Lung microvascular endothelial cell (primary cell): ENCODE data around the gene SEC11C. TPM values are rescaled to one million over a fixed set of nuclear protein-coding genes. Genes with fewer than 3 reads are reported as not detected.
"Not testable (repeated sequence)": the region's sequence is repeated elsewhere in the genome, so short reads cannot be mapped to it uniquely, and the experiment has no call there.

Experiments used
- DNase-seq, 2 donors: peaks; one replicate each; pipeline versions ENCODE4 v3.0.0 to v3.0.0-alpha.2; 2010; ENCODE audit warnings: low read depth in 2 of 2
- total RNA-seq: library from RNA; depleted of rRNA; stranded (reverse); fragments of >200 nt; gene quantifications from 2 replicates; pipeline ENCODE4 v1.2.1, GENCODE V29; 2014

SEC11C gene
- total RNA-seq: 18.5 and 21.4 TPM in 2 replicates

DNA sequence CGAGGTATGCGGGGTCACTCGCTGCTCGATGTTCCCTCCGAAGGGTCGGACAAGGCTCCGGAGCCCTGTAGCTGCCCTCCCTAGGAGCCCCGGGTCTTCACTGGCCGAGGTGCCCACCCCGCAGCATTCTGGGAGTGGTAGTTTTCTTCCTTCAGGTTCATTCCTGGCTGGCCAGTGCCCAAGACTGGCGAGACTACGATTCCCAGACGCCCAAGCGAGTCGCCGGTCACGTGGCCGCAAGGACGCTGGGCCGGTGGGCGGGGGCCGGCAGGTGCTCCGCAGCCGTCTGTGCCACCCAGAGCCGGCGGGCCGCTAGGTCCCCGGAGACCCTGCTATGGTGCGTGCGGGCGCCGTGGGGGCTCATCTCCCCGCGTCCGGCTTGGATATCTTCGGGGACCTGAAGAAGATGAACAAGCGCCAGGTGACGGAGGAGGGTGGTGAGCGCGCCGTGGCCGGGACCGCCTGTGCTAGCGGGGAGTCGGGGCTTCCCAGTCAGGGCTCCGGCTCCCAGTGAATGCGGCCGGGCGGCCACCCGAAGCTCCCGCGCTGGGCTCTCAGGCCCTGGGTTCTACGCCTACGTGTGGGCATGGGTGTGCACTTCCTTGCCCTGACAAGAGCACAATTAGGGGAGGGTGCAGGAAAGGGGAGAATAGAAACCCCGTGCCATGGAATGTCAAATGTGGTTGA is at the start of gene SEC11C:
TSS of gene SEC11C (plus strand) at position 270 of the 687 bp plus-strand sequence. CDS start at position 335, 65 bp downstream.
- DNase-seq: peak; percentile 96 to 98

DNA sequence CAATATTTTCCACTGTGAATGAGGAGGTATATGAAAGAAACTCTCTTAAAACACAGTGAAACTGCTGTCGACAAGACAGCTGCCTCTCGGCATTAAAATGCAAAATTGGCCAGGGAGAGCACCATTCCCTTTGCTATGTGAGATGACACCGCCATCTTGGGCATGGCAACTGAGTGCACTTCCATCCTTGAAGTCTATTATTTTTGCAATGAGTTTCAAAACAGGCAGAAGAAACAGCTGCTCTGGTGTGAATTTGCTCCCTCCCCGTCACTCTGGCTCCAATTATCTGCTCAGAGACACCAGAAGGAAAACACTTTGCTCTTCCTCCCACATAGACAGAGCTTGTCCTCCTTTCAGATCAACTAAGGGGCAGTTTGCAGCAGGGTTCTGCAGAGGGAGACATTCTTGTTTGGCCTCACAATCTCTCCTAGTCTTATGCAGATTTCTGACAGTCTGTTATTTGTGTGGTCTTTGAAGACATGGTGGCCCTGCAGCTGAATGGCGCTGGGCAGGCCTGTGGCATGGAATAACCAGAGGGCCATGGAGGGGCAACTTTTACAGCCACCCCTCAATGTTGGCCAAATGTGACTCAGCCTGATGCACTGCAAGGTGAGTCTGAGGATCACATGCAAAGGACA is 48.6 kb upstream of the SEC11C start:
- DNase-seq: no peak

DNA sequence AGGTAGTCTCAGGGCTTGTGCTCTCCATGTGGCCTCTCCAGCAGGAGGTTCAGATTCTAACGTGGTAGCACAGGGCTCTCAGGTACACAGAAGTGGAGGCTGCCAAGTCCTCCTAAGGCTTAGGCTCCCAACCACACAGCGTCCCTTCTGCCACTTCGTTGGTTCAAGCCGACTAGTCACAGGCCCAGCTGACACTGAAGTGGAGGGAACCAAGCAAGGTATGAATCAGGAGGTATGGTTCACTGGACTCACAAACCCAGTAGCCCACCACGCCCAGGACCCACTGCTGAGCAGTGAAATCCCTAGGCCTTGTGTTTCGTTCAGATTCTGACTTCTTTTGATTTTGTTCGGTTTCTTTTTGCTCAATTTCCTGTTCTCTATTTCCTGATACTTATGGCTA is 46.0 kb upstream of the SEC11C start:
- DNase-seq: no peak

DNA sequence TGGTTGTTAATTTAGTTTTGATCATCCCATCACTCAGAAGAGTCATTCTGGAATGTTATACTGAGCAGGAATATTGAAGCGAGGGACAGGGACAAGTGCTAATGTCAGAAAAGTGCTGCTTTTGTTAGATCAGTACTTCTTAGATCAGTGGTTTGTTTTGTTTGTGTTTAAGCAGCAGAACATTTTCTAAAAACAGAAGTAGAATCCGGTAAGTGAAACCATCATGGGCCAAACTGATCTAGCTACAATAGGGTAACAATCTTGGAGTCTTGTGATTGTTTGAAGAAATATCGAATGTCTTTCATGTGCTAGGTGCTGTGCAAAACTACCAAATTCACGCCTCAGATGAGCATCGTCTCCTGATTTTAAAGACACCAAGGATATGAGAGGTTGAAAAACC is 45.1 kb upstream of the SEC11C start:
- no peak for DNase-seq

DNA sequence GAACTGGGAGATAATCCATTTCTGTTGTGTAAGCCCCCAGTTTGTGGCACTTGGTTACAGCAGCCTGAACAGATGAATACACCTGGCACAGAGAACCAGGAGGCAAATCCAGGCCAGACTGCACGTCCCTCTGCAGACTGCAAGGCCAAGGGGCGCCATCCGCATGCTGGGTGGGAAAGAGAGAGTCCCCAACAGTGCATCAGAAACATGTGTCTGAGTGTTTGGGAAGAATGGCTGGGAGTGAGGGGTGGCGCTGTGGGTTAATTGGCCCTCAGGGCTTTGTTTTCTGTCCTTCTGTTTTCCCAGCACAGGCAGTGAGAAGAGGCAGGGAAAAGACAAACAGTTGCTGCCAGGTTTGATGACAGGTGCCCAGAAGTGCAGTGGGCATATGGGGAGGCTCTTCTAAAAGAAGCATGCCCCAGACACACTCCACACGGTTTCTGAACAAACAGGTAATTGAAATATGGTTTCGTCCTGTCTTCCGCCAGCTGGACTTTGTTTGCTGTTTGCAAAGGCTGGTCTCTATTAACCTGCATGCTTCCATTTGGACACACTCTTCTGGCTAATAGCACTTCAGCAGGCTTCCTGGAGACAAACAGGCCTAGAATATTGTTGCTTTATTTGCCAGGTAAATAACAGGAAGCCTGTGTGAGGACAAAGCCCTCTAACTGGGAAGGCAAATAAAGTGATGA is 43.4 kb upstream of the SEC11C start:
- DNase-seq: no peak

DNA sequence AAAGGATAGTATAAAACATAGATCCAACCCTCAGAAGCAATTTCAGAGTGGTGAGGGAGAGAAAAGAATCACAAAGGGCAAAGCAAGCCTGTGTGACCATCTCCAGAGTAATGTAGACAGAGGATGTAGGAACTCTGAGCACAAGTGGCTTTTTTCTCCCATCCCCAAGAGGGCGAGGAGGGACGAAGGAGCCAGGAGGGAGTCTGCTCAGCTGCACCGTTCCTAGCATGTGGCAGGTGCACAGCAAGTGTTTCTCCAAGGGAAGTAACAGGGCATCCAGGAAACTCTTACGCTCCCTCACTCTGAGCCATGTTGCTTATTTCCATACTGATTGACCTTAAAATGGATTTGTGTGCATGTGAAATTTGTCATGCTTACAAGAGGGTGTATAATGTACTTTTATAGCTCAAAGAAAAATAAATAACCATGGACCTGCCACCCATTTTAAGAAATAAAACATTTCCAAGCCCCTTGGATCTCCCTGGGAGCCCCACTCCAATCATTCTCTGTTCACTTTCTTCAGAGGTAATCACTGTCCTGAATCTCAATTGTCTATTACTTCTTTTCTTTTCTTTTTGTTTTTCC is 37.8 kb upstream of the SEC11C start:
- no peak for DNase-seq

DNA sequence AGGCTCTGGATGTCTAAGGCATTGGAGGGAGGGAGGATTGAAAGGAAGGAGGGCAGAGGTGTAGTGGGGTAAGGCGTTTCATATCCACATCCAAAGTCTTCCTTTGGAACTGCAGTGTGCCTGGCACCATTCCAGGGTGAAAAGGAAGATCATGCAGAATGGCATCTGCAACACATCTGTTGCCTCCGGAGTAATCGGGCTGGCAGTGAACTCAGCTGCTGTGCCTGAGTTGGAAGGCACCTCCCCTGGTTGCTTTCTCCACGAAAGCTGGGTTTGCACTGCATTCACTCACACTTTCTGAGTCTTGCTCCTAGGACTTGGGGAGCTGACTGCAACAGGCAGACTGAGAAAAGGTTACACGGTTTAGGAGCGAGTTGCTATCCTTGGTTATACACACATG is 30.3 kb upstream of the SEC11C start:
- no peak for DNase-seq

DNA sequence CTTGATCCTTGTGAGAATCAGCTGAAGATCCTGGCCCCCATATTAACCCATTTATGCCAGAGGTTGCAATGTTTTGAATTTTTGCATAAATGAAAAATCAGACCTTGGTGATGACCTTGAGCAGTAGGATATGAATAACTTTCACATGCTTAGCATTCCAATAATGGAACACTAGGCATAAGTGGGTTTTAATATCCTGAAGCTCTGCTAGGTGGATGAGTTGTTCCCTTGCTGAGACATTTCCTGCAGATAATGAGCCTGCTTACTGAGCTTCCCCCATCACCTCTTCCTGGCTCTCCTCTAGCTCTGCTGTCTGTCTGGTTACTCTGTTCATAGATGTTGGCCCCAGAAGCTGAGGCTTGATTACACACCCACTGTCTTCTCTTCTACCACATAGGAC is 25.5 kb upstream of the SEC11C start:
- peak in 1 of 2 donors; percentile 1 for DNase-seq

DNA sequence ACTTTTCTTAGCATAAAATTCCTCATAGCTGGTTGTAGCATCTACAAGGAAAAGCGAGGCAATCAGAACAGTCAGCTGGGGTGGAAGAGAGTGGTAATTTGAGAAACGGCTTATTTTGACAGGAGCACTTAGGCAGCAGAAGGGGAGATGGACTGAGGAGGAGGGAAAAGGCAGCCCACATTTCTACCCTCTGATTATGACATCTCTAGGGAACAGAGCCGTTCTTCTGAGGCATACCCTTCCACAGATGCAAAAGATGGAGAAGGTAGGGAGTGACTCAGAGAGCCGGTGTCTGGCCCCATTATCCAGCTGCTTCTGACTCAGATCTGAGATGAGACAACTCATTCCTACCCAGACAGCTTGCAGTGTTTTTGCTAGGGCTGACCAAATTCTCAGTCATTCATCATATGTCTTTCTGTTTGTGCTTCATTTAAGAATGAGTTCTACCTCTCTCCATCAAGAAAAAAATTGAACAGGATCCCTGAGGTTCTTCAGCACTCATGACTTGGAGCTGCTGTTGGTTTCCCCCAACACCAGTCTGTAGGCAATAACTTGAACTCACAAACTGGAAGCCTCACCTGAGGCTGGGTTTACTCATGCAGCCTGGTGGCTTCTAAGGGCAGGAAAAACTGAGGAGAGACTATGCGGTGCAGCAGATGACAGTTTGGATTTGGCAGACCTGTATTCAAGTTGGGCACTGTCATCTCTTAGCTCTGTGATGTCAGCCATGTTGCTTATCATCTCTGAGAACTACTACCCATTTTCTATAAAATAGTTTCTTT is 15.9 kb upstream of the SEC11C start:
- DNase-seq: peak in 1 of 2 donors; percentile 66

DNA sequence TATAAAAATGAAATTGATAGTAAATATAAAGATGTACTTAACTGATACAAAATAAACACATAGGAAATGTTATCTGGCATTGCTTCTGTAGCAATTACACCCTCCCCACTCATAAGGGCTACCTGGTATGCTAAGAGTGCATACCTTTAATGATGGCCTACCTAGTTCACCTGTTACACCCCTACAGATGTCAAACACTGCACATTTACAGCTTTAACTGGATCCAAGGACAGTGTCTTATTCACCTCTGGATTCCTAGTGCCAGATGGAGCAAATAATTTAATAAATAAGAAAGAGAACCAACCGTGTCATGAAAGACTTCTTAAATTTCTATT is 15.3 kb upstream of the SEC11C start:
- DNase-seq: no peak

DNA sequence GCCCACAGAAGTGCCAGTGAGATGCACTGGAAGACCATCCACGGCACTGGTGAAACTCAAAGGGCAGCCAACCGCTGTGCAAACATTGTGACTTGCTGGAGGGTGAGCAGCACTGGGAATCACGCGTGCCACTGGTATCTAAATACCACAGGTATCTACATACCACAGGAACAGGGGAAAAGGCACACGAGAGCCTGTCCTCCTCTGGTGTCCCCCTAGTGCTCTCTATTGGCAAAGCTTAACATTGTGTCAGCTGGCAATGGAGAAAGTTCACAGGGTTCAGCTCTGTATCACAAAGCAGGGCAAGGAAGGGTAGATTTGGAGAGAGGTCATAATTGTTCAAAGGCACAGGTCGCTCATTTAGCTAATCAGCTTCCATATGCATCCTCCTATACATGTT is 12.6 kb upstream of the SEC11C start:
- DNase-seq: no peak

DNA sequence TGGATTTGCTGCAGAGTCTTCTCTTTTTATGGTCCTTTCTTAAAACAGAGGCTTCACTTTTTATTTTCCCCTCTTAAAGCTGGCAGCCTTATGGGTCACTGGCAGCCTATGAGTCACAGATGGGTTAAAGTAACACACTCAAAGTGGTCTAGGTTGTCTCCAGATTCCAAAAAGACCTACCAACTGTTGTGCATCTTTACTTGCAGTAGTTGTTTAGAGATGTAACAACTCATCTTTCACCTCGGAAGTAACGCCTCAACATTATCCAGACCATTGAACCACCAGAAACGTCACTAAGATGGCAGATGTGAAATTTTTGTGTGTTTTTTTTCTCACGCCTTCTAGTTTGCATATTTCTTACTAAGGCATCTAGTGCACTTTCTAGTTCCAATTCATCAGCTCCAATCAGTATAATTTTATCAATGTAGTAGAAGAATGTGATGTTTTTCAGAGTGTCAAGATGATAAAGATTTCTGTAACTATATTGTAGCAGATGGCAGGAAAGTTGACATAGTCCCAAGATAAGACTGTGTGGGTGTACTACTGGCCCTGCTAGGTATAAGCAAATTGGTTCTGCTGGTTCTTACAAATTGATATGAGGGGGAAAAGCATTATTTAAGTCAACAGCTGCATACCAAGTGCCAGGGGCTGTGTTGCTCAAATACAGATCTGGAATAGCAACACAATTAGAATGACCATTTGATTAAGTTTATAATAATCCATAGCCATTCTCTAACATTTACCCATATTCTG is 9.6 kb upstream of the SEC11C start:
- DNase-seq: no peak

DNA sequence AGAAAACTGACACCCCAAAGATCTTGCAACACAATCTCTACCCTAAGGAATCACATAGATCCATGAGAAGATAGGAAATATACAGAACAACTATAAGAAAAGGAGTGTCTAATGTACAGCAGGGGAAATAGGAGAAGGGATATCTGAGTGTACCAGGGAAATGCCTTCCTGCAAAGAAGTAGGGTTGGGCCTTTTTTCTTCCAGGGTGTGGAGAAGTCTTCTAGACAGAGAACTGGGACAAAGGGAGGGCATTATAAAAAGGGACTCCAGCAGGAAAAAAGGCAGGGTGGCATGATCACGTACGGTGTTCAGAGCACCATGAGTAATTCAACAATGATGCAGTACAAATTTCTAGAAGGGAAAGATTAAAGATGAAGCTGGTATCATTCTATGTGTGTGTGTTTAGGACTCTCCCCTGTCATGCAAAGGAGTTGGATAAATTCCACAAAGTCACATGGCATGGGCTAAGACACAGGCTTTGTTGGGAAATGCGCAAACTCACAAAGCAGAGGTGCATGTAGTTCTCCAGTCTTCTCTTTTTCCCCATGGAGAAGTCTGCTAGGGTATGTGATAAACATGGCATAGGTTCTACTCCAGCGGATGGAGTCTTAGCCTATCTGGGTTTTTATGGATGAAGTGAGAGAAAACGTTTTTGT is 6.7 kb upstream of the SEC11C start:
- DNase-seq: no peak

DNA sequence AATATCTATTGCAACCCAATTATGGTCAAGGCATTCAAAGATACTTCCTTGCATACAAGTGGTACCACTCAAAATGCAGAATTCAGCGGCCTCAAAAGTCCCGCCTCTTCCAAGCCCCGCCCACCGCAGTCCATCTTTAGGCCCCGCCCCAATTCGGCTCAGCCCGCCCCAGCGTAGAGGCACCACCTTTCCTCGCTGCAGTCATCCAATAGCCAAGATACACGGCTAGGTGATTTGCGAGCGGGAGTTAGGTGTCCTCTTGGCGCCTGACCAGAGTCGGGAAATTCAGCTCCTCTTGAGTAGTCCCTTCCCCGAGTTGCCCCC is 431 bp upstream of the SEC11C start:
- DNase-seq: peak; percentile 88 to 94

DNA sequence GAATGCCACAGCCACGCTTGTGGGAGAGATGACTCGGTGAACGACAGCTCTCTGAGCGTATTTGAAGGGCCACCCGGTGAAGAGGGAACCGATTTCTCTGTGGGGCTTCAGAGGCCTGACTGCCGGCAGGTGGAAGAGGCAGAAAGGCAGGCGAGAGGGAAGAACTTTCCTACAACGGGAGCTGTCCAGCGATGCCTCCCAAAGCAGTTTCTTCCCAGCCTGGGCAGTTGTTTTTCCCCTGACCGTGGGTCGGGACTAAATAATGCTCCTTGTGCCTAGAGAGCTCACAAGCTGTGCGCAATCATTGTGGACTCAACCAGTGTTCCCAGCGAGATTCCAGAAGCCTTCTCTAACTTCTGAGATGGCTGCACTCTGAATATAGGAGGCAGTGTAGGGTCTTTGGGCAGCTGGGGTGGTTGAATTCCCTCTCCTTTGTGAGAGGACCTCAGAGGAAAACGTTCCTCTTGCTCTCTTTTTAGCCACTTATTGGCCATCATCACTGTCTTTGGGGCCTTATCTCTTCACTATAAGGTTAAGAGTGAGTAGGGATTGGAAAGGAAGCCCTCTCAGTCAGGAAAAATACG is 710 bp downstream of the SEC11C start:
- peak; percentile 57 for DNase-seq

DNA sequence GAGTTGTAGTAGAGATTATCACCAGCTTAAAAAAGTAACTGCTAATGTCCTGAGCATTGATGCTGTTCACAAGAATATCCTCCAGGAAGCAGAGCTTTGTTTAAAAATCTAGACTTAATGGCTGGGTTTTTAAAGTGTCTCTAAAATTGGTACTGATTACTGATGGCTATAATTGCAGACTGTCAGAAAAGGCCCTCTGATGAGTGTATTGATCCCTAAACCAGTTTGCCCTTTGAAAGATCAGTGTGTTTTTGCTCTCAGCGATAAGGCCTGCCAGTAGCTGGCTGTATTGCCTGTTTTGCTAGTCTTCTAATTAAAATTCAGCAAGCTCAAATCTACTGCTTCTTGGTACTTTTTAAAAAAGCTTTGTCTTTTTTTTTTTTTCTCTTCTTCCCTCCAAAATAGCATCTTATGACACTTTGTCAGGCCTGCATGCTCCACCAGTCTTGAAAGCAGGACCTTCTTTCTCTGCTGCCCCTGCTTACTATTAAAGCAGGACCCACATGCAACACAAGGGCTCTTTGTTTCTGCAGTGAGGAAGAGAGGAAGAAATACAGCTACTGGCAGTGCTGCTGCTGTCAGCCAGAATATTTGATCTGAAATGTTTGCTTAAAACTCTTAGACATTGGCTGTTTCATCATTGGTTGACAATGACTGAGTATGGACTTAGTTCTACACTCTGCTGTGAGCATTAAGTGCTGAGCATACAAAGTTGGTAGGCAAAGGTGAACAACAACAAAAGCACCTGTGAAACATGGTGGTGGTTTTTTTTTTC is 1.8 kb downstream of the SEC11C start:
- DNase-seq: no peak

DNA sequence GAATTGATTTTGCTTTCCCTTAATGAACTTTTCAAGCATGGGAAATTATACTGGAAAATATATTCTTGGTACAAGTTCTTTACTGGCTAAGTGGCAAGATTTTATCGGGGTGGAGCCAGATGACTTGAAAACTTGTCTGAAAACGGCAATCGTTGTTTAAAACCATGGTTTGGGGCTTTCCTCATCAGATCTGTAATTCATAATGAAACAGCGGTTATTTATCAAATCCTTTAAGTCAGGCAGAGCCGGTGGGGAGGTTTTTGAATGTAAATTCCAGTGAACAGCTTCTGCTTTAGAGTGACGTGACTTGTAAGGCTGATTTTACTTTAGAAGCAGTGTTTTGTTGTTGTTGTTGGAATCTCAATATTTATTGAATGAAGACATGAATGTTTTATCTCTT is 2.6 kb downstream of the SEC11C start:
- no peak for DNase-seq

DNA sequence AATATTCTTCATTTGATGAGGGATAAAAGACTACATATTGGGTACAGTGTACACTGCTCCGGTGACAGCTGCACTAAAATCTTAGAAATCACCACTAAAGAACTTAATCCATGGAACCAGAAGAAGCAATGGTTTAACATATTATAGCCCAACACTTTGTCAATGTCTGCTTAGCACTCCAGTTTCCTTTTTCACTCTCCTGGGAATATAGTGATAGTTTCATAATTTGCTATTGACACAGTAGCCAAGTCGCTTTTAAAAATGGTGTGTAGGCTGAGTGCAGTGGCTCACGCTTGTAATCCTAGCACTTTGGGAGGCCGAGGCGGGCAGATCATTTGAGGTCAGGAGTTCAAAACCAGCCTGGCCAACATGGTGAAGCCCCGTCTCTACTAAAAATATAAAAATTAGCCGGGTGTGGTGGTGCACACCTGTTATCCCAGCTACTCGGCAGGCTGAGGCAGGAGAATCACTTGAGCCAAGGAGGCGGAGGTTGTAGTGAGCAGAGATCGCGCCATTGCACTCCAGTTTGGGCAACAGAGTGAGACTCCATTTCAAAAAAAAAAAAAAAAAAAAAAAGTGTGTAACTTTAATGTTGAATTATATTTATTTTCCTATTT is 3.2 kb downstream of the SEC11C start:
- not testable (repeated sequence) for DNase-seq

DNA sequence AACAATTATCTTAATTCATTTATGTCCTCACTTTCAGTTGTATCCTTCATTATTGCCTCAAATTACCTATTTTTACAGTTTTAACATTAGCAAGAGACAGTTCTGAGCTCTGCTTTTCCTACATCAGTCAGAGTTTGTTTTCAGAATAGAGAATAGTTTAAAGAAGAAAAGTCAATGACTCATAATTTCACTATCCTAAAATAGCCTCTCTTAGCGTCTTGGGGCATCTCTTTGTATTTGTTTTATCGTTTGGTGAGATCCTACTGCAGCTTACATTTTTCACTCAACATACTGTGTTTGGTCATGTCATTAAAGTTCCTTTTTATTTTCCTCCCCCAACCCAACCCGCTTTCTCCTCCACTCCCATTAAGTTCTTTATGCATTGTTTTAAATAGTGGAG is 3.8 kb downstream of the SEC11C start:
- DNase-seq: no peak
